C4-2B (cell line): Measurements from ENCODE around the gene TMEM150B.

Experiments used
- H3K27ac ChIP-seq: fragments of 450-650 bp; 2 replicates; pipeline ENCODE4 v1.5.1; 2017
- CTCF ChIP-seq: fragments of 450-650 bp; conservative IDR thresholded peaks from 2 replicates; pipeline ENCODE4 v1.5.1; 2017; ENCODE audit warnings: mild to moderate bottlenecking
- ZFX ChIP-seq: fragments of 450-650 bp; IDR thresholded peaks from 2 replicates; pipeline ENCODE4 v1.6.1; 2017

Gene TMEM150B

GRCh38 chr19:55353356-55353802, 28.2 kb upstream of the TMEM150B start:
- no peak overlapping the region for H3K27ac ChIP-seq

GRCh38 chr19:55352549-55353145, 27.5 kb upstream of the TMEM150B start:
- TF ChIP-seq ZFX: no peak
- TF ChIP-seq CTCF: no peak
- no peak overlapping the region for H3K27ac ChIP-seq

More at GRCh38 chr19:55353356-55353802, 28.2 kb upstream of the TMEM150B start:
- no peak for TF ChIP-seq CTCF
- no peak for TF ChIP-seq ZFX

GRCh38 chr19:55352040-55352439, 26.9 kb upstream of the TMEM150B start:
- TF ChIP-seq ZFX (no peak), CTCF (no peak)
- H3K27ac ChIP-seq: no peak overlapping the region

- TF ChIP-seq ZFX (no peak), CTCF (no peak)
- no peak overlapping the region for H3K27ac ChIP-seq
Measured at GRCh38 chr19:55350620-55351315, 25.6 kb upstream of the TMEM150B start.

- H3K27ac ChIP-seq: no peak overlapping the region
- TF ChIP-seq ZFX: no peak
- no peak for TF ChIP-seq CTCF
Measured at GRCh38 chr19:55348317-55349034, 23.3 kb upstream of the TMEM150B start.

GRCh38 chr19:55347442-55348009, 22.4 kb upstream of the TMEM150B start:
- TF ChIP-seq ZFX (no peak), CTCF (no peak)
- H3K27ac ChIP-seq: no peak overlapping the region
